Measurements from ENCODE around the gene GGTLC1.

The GGTLC1 gene

GRCh38 chr20:23967616-23967979 lies 21.0 kb downstream of the GGTLC1 start:
- H3K23ac ChIP-seq (ENCODE audit: low read length in 2 of 2), result no peak overlapping the region
- H3K79me1 ChIP-seq (replicated peaks; ENCODE audit: low read length, poor library complexity, severe bottlenecking), result no peaks in the 10 kb centered on the region
- WGBS, result 60% methylated on average over 7 of the region's 7 CpGs

GRCh38 chr20:23966927-23967615 lies 21.5 kb downstream of the GGTLC1 start:
- Histone ChIP-seq H3K27ac (ENCODE audit: low read length, poor library complexity, severe bottlenecking) (no peak overlapping the region), H2BK5ac (ENCODE audit: low read depth, low read length, poor library complexity, severe bottlenecking) (no peak overlapping the region), H4K8ac (ENCODE audit: low read length) (no peak overlapping the region), H2BK12ac (ENCODE audit: low read length in 2 of 2) (no peak overlapping the region), H3K18ac (ENCODE audit: low read depth in 1 of 2, low read length in 2 of 2) (no peak overlapping the region), H3K4ac (ENCODE audit: low read depth in 1 of 2, low read length in 2 of 2) (no peak overlapping the region), H3K23ac (ENCODE audit: low read length in 2 of 2) (no peak overlapping the region), H2BK15ac (ENCODE audit: low read depth, poor library complexity, severe bottlenecking) (no peak overlapping the region), H3K79me1 (replicated peaks; ENCODE audit: low read length, poor library complexity, severe bottlenecking) (no peaks in the 10 kb centered on the region), H3K9me3 (ENCODE audit: control insufficient read depth, low read length) (peaks cover 10% of the 10 kb centered on the region), H3K27me3 (ENCODE audit: control insufficient read depth in 1 of 2, insufficient read depth in 1 of 2, low read length in 2 of 2) (peaks cover 6% of the 10 kb centered on the region in 2 experiments), H3K4me2 (ENCODE audit: low read length, poor library complexity, severe bottlenecking) (no peak overlapping the region), H3K14ac (ENCODE audit: low read length in 2 of 2) (no peak overlapping the region), H3K4me3 (ENCODE audit: insufficient read depth in 1 of 2, low read depth in 1 of 2, low read length in 2 of 2) (no peak overlapping the region), H2AK5ac (ENCODE audit: low read length, severe bottlenecking) (no peak overlapping the region), H3K36me3 (ENCODE audit: control insufficient read depth in 1 of 2, insufficient read depth in 2 of 2, low read depth in 1 of 2, low read length in 2 of 2) (no peaks in the 10 kb centered on the region), H2BK120ac (ENCODE audit: low read depth, low read length) (no peak overlapping the region), H4K91ac (ENCODE audit: low read length) (no peak overlapping the region), H3K4me1 (ENCODE audit: control insufficient read depth, insufficient read depth, low read depth, low read length) (no peaks in the 10 kb centered on the region), H3K9ac (ENCODE audit: low read length) (no peak overlapping the region), H2AFZ (ENCODE audit: low read depth, low read length) (no peak overlapping the region)
- 62% methylated on average over 7 of the region's 8 CpGs for WGBS
- DNase-seq, result no peak

More at GRCh38 chr20:23967616-23967979, 21.0 kb downstream of the GGTLC1 start:
- no peak overlapping the region for H4K8ac ChIP-seq (ENCODE audit: low read length)
- H3K4ac ChIP-seq (ENCODE audit: low read depth in 1 of 2, low read length in 2 of 2), result no peak overlapping the region
- H3K4me2 ChIP-seq (ENCODE audit: low read length, poor library complexity, severe bottlenecking), result no peak overlapping the region
- H3K36me3 ChIP-seq (ENCODE audit: control insufficient read depth in 1 of 2, insufficient read depth in 2 of 2, low read depth in 1 of 2, low read length in 2 of 2), result no peaks in the 10 kb centered on the region
- no peak overlapping the region for H3K9ac ChIP-seq (ENCODE audit: low read length)
- no peak overlapping the region for H3K14ac ChIP-seq (ENCODE audit: low read length in 2 of 2)
- H3K27ac ChIP-seq (ENCODE audit: low read length, poor library complexity, severe bottlenecking), result no peak overlapping the region
- no peak overlapping the region for H2AK5ac ChIP-seq (ENCODE audit: low read length, severe bottlenecking)
- H3K4me3 ChIP-seq (ENCODE audit: insufficient read depth in 1 of 2, low read depth in 1 of 2, low read length in 2 of 2), result no peak overlapping the region
- no peak overlapping the region for H2BK12ac ChIP-seq (ENCODE audit: low read length in 2 of 2)
- no peak overlapping the region for H2BK15ac ChIP-seq (ENCODE audit: low read depth, poor library complexity, severe bottlenecking)
- no peak overlapping the region for H2AFZ ChIP-seq (ENCODE audit: low read depth, low read length)
- H2BK5ac ChIP-seq (ENCODE audit: low read depth, low read length, poor library complexity, severe bottlenecking), result no peak overlapping the region
- no peaks in the 10 kb centered on the region for H3K4me1 ChIP-seq (ENCODE audit: control insufficient read depth, insufficient read depth, low read depth, low read length)
- H3K18ac ChIP-seq (ENCODE audit: low read depth in 1 of 2, low read length in 2 of 2), result no peak overlapping the region
- peaks cover 10% of the 10 kb centered on the region for H3K9me3 ChIP-seq (ENCODE audit: control insufficient read depth, low read length)
- H3K27me3 ChIP-seq (ENCODE audit: control insufficient read depth in 1 of 2, insufficient read depth in 1 of 2, low read length in 2 of 2), result peaks cover 6 to 8% of the 10 kb centered on the region in 2 experiments
- DNase-seq, result no peak
- H2BK120ac ChIP-seq (ENCODE audit: low read depth, low read length), result no peak overlapping the region
- no peak overlapping the region for H4K91ac ChIP-seq (ENCODE audit: low read length)

- H3K9me3 ChIP-seq (ENCODE audit: control insufficient read depth, low read length), result peaks cover 10% of the 10 kb centered on the region
- no peak overlapping the region for H4K91ac ChIP-seq (ENCODE audit: low read length)
- H3K14ac ChIP-seq (ENCODE audit: low read length in 2 of 2), result no peak overlapping the region
- H2BK15ac ChIP-seq (ENCODE audit: low read depth, poor library complexity, severe bottlenecking), result no peak overlapping the region
- H3K23ac ChIP-seq (ENCODE audit: low read length in 2 of 2), result no peak overlapping the region
- DNase-seq, result no peak
- H3K4me1 ChIP-seq (ENCODE audit: control insufficient read depth, insufficient read depth, low read depth, low read length), result no peaks in the 10 kb centered on the region
- H3K4me3 ChIP-seq (ENCODE audit: insufficient read depth in 1 of 2, low read depth in 1 of 2, low read length in 2 of 2), result no peak overlapping the region
- H3K27ac ChIP-seq (ENCODE audit: low read length, poor library complexity, severe bottlenecking), result no peak overlapping the region
- H2AK5ac ChIP-seq (ENCODE audit: low read length, severe bottlenecking), result no peak overlapping the region
- no peak overlapping the region for H3K4me2 ChIP-seq (ENCODE audit: low read length, poor library complexity, severe bottlenecking)
- 77% methylated on average over 5 of the region's 6 CpGs for WGBS
- no peak overlapping the region for H3K18ac ChIP-seq (ENCODE audit: low read depth in 1 of 2, low read length in 2 of 2)
- H3K4ac ChIP-seq (ENCODE audit: low read depth in 1 of 2, low read length in 2 of 2), result no peak overlapping the region
- no peak overlapping the region for H2BK5ac ChIP-seq (ENCODE audit: low read depth, low read length, poor library complexity, severe bottlenecking)
- no peak overlapping the region for H4K8ac ChIP-seq (ENCODE audit: low read length)
- H2BK120ac ChIP-seq (ENCODE audit: low read depth, low read length), result no peak overlapping the region
- H3K79me1 ChIP-seq (replicated peaks; ENCODE audit: low read length, poor library complexity, severe bottlenecking), result no peaks in the 10 kb centered on the region
- H2BK12ac ChIP-seq (ENCODE audit: low read length in 2 of 2), result no peak overlapping the region
- H2AFZ ChIP-seq (ENCODE audit: low read depth, low read length), result no peak overlapping the region
- H3K36me3 ChIP-seq (ENCODE audit: control insufficient read depth in 1 of 2, insufficient read depth in 2 of 2, low read depth in 1 of 2, low read length in 2 of 2), result no peaks in the 10 kb centered on the region
- no peak overlapping the region for H3K9ac ChIP-seq (ENCODE audit: low read length)
- H3K27me3 ChIP-seq (ENCODE audit: control insufficient read depth in 1 of 2, insufficient read depth in 1 of 2, low read length in 2 of 2), result peaks cover 6% of the 10 kb centered on the region in 2 experiments
These were observed 22.3 kb downstream of the GGTLC1 start for GRCh38 chr20:23966298-23966697.

GRCh38 chr20:23963941-23964340 lies 24.6 kb downstream of the GGTLC1 start:
- Histone ChIP-seq H3K18ac (ENCODE audit: low read depth in 1 of 2, low read length in 2 of 2) (no peak overlapping the region), H4K91ac (ENCODE audit: low read length) (no peak overlapping the region), H2BK120ac (ENCODE audit: low read depth, low read length) (no peak overlapping the region), H2AFZ (ENCODE audit: low read depth, low read length) (no peak overlapping the region), H3K27ac (ENCODE audit: low read length, poor library complexity, severe bottlenecking) (no peak overlapping the region), H3K4me3 (ENCODE audit: insufficient read depth in 1 of 2, low read depth in 1 of 2, low read length in 2 of 2) (no peak overlapping the region), H3K14ac (ENCODE audit: low read length in 2 of 2) (no peak overlapping the region), H3K27me3 (ENCODE audit: control insufficient read depth in 1 of 2, insufficient read depth in 1 of 2, low read length in 2 of 2) (peaks cover 4 to 5% of the 10 kb centered on the region in 2 experiments), H2BK5ac (ENCODE audit: low read depth, low read length, poor library complexity, severe bottlenecking) (no peak overlapping the region), H3K23ac (ENCODE audit: low read length in 2 of 2) (no peak overlapping the region), H4K8ac (ENCODE audit: low read length) (no peak overlapping the region), H3K4me2 (ENCODE audit: low read length, poor library complexity, severe bottlenecking) (no peak overlapping the region), H3K36me3 (ENCODE audit: control insufficient read depth in 1 of 2, insufficient read depth in 2 of 2, low read depth in 1 of 2, low read length in 2 of 2) (no peaks in the 10 kb centered on the region), H3K4ac (ENCODE audit: low read depth in 1 of 2, low read length in 2 of 2) (no peak overlapping the region), H3K9ac (ENCODE audit: low read length) (no peak overlapping the region), H2BK15ac (ENCODE audit: low read depth, poor library complexity, severe bottlenecking) (no peak overlapping the region), H2BK12ac (ENCODE audit: low read length in 2 of 2) (no peak overlapping the region), H3K4me1 (ENCODE audit: control insufficient read depth, insufficient read depth, low read depth, low read length) (no peaks in the 10 kb centered on the region), H3K79me1 (replicated peaks; ENCODE audit: low read length, poor library complexity, severe bottlenecking) (no peaks in the 10 kb centered on the region), H3K9me3 (ENCODE audit: control insufficient read depth, low read length) (peaks cover 10% of the 10 kb centered on the region), H2AK5ac (ENCODE audit: low read length, severe bottlenecking) (no peak overlapping the region)
- 8% methylated on average over 1 of the region's 1 CpG for WGBS
- no peak for DNase-seq

Measured in mesenchymal stem cell (in vitro differentiated cells and primary cell).